HL-60/S4 treated with retinoic acid at 250 ng/mL for 4 days and 3 days (cell line): ENCODE data around the gene ECM1.

Experiments used
- in situ Hi-C: fragments of 300-500 bp; cut with MboI; formaldehyde crosslinking; loops from 2 replicates; pipeline ENCODE4 v1.7.0; 2022; ENCODE audit warnings: low sequenced_read_pairs

ECM1 gene

DNA sequence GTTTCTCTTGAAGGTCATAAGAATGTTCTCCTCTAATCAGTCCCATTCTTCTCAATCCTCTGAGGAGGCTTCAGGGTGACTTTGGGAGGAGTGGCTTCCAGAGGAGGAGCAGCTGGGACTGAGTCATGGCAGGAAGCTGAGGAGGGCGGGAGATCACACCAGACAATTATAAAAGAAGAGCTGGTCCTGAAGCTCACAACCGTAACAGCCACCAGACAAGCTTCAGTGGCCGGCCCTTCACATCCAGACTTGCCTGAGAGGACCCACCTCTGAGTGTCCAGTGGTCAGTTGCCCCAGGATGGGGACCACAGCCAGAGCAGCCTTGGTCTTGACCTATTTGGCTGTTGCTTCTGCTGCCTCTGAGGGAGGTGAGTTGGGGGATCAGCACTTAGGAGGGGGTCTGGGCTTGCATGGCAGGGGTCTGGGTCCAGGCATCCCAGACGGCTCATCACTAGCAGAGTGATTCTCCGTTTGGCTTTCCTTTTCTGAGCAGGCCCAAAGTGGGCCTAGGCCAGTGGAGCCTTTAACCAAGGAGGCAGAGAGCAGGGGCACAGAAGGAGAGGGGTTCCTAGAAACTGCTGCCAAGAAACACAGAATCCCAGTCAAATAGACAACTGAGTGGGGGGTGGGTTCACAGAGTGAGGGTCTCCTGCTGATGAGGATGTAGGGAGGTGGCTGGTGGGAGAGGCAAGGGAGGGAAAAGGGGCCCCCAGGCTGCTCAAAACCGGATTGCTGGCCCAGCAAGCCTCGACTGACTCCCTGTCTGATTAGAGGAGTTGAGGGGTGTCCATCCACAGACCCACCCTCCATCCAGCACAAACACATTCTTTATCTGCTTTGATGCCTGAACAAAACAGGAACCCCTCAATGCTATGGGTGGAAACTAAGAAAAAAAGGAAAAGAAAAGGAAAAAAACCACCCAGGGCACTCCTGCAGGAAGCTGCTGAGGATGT, at the start of gene ECM1:
Gene ECM1 (plus strand): TSS at position 198 of the 953 bp plus-strand sequence. CDS start 101 bp downstream, at position 299.
- in situ Hi-C loops, result no loop called here

DNA sequence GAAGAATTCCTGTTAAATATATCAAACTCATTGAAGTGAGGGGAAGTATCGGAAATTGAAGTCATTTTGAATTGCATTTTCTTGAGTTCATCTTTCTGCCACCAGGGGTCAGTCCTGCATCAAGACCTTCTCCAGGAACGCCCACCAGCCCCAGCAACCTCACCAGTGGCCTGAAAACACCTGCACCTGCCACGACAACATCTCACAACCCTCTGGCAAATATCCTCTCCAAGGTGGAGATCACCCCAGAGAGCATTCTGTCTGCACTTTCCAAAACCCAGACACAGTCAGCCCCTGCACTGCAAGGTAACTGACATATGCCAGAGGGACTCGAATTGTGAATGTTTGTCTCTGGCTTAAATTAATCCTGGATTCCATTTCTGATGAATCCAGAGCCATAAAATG, 43.5 kb upstream of the ECM1 start:
- in situ Hi-C loops, result no loop called here

GRCh38 chr1:150466964-150467363, 40.9 kb upstream of the ECM1 start:
- in situ Hi-C loops, result no loop called here

- in situ Hi-C loops, result no loop called here
Observed at GRCh38 chr1:150469291-150469690, 38.6 kb upstream of the ECM1 start.

- in situ Hi-C loops, result no loop called here
Observed at GRCh38 chr1:150472601-150473200, 35.2 kb upstream of the ECM1 start.

DNA sequence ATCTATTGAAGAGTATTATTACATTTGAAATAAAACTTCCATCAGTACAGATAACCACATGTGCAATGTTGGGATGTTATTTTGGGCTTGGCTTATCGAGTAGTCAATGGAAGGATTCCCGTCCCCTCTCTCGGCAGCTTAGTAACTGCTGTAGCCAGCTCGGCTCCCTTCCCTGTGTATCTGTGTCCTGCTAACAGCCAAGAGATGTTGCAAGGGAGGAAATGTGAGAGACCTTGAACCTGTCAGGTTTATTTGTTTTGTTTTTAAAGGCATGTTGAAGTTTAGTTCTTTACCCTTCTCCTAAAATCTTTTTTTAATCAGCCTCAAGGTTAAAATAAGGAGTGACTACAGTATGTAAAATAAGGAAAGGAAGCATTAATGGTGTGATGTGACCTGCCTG, 34.2 kb upstream of the ECM1 start:
- in situ Hi-C loops, result no loop called here

GRCh38 chr1:150474869-150475268, 33.0 kb upstream of the ECM1 start:
- in situ Hi-C loops, result no loop called here

DNA sequence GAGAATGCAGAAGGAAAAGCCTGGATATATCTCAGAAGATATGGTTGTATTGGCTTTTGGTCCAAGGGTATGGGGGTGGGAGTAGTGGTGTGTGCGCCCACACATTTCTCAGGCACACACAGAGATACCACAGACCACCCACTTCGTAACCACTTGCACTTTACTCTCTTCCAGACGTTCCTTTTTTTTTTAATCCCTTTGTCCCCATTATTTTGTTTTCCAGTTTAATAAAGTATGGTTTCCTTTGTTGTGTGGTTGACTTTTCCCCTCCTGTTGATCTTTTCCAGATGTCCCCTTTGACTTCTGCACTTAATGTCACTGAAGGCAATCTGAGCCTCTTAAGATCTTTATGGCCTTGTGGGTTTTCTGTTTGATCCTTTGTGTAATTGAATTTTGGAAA, 31.2 kb upstream of the ECM1 start:
- in situ Hi-C loops, result no loop called here

GRCh38 chr1:150477320-150477719, 30.6 kb upstream of the ECM1 start:
- in situ Hi-C loops, result no loop called here

DNA sequence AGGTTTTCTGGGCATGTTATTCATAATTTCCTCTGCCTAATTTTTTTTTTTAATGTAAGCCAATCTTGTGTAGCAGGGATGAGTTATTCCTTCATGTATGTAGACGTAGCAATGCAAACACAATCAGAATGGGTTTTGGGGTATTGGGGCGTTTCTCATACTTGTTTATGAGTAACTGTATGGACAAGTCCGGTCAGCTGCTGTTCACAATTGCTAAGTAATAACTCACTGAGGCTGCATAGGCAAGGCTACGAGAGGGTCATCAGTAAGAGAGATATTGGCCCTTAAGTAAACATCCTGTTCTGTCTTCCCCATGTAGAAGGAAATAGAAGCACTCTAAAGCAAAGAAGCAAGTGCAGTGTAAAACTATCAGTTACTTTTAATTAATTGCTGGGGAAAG, 30.2 kb upstream of the ECM1 start:
- in situ Hi-C loops, result no loop called here

DNA sequence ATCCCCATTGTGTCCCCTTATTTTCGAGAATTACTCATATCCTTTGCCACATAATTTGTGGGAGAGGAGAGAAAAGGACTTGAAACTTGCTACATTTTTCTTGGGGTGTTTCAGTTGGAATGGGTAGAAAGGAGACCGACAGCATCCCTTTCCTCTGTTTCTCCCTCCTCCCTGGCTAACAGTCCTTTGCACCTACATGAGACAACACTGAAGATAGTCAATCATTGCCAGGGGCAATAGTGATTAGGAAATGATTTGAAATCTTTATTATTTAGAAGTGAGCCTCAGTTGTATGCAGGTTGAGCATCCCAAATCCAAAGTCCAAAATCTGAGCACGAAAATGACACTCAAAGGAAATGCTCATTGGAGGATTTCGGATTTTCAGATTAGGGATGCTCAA, 28.5 kb upstream of the ECM1 start:
- in situ Hi-C loops, result no loop called here

- in situ Hi-C loops, result no loop called here
Observed at GRCh38 chr1:150479927-150480352, 28.0 kb upstream of the ECM1 start.

DNA sequence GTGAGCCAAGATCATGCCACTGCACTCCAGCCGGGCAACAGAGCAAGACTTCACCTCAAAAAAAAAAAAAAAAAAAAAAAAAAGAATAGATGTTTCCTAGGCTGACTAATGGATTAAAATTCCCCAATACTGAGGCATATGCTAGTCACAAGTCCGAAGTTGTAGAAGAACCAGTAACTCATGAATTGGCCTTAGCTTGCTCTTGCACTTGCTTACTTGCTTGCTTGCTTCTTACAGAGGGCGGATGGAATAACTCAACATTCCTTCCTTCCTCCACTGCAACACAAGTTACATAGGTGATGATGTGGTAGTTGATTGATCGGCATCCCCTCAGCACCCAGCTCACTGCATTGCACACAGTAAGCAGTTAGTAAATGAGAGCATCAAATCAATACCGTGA, 23.5 kb upstream of the ECM1 start:
- in situ Hi-C loops, result no loop called here

DNA sequence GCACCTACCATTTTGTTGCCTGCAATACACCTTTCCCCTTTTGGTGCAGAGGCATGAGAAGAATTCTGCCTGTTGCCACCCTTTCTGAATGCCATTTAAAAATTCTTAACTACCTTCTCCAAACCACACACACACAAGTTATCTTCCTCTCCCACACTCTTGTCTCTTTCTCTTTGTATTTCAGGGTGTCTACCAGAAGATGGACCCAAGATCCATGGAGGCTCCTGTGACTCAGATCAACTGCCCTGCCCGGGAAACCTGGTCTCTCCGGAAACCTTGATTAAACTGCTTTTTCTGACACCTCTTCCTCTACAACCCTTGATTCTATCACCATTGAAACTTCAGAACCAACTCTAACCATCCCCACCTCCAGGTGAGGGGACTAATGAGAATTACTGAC, 23.0 kb upstream of the ECM1 start:
- in situ Hi-C loops, result no loop called here

GRCh38 chr1:150486966-150487762, 20.7 kb upstream of the ECM1 start, which contains the start of gene TARS2:
TSS of gene TARS2 (plus strand) at chr1:150487419. CDS start at chr1:150487451, 32 bp downstream.
- in situ Hi-C loops, result no loop called here

DNA sequence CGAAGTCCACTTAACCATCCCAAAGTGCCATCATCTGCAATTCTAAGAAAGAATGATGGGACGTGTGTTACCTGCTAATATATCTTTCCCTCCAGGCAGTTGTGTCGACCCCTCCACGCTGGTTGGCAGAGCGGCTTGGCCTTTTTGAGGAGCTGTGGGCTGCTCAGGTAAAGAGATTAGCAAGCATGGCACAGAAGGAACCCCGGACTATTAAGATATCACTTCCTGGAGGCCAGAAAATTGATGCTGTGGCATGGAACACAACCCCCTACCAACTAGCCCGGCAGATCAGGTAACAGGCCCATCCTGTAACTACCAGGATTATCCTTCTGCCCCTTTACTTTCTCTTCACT, 20.2 kb upstream of the ECM1 start:
- in situ Hi-C loops, result no loop called here

DNA sequence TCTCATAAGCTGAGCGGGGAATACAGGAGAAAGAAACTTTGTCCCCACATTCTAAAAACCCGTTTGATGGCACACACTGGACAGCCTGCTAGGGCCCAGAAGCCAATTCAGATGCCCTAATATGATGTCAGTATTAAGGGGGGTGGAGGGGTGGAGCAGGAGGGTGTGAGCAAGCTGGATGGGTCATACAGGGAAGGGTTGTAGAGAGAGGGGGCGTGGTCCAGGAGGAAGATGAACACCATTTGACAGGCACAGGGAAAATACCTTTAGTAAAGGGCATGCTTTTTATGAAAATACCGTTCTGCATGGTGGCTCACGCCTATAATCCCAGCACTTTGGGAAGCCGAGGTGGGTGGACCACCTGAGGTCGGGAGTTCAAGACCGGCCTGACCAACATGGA, 14.7 kb upstream of the ECM1 start:
- in situ Hi-C loops, result no loop called here

GRCh38 chr1:150498342-150498741, 9.6 kb upstream of the ECM1 start:
- in situ Hi-C loops, result no loop called here

DNA sequence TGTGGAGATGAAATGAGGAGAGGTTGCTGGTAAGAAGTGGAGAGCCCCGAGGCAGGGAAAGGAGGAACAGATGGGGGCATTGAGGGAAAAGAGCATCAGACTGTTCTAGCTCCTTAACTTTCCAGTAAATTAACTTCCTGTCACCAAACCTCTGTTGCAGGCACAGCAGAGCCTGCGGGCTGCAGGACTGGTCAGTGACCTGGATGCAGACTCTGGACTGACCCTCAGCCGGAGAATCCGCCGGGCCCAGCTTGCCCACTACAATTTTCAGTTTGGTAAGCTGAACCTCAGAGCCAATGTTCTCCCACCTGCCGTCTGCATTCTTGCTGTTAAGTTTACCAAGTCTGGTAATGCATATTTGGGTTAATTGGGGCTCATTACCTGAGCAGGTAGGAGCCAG, 2.5 kb upstream of the ECM1 start:
- in situ Hi-C loops, result no loop called here

DNA sequence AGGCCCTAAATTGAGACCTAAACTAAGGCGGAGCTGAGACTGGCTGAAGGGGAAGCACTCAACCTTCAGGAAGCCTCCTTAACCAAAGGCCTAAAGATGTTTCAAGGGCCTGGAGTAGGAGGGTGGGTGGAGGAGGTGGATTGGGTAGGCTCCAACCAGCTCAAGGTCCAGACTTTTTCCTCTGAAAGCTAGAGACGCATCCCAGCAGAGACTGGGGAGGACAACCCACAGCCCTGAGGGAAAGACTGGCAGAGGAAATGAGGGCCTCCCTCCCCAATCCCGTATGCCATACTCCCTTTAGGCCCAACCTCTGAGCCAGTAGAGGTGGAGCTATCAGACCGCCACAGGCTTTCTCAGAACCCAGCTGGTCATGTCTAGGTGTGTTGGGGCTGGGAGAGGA, 1.1 kb downstream of the ECM1 start:
- in situ Hi-C loops, result no loop called here

DNA sequence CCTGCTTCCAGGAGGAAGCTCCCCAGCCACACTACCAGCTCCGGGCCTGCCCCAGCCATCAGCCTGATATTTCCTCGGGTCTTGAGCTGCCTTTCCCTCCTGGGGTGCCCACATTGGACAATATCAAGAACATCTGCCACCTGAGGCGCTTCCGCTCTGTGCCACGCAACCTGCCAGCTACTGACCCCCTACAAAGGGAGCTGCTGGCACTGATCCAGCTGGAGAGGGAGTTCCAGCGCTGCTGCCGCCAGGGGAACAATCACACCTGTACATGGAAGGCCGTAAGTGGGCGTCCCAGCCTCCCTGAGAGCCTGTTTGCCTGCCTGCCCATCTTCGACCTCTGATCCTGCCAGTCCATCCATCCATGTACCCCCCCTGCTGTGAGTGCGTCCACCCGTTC, 3.6 kb downstream of the ECM1 start:
- in situ Hi-C loops, result no loop called here
